Lung (tissue), 12 donors: ENCODE results near the gene IQSEC1. TPM values are rescaled to one million over a fixed set of nuclear protein-coding genes. Genes with fewer than 3 reads are reported as not detected.

ENCODE experiments used
- ATAC-seq: fragments of 200-7000 bp; cut with Tn5 transposase; one replicate; pipeline ENCODE4 v1.9.1; 2020; ENCODE audit warnings: moderate number of reproducible peaks; ENCODE audit not compliant: insufficient read depth, low FRiP score
- DNase-seq, 3 donors: peaks; one replicate each; pipeline ENCODE4 v3.0.0-alpha.2; 2013 to 2017
- H3K27ac ChIP-seq, 2 donors: one replicate each; pipeline ENCODE4 v1.5.1; 2013; ENCODE audit warnings: mild to moderate bottlenecking in 2 of 2, moderate library complexity in 2 of 2, control low read depth in 1 of 2, inconsistent platforms in 1 of 2, low read depth in 1 of 2, low read length in 1 of 2
- H3K27me3 ChIP-seq, 3 donors: one replicate each; pipeline ENCODE4 v1.5.1; 2013; ENCODE audit warnings: low read length in 2 of 3; ENCODE audit not compliant: control insufficient read depth in 3 of 3, insufficient read depth in 3 of 3
- H3K36me3 ChIP-seq, 4 donors: one replicate each; pipeline ENCODE4 v1.5.1; 2013; ENCODE audit warnings: low read length in 4 of 4, mild to moderate bottlenecking in 1 of 4, moderate library complexity in 1 of 4; ENCODE audit not compliant: control insufficient read depth in 4 of 4, insufficient read depth in 4 of 4
- H3K4me1 ChIP-seq, 5 donors: one replicate each; pipeline ENCODE4 v1.5.1; 2013; ENCODE audit warnings: low read length in 5 of 5, mild to moderate bottlenecking in 2 of 5, moderate library complexity in 1 of 5; ENCODE audit not compliant: control insufficient read depth in 5 of 5, insufficient read depth in 5 of 5
- H3K4me3 ChIP-seq: one replicate; pipeline ENCODE4 v1.5.1; 2013; ENCODE audit warnings: mild to moderate bottlenecking, control low read depth, moderate library complexity
- H3K9ac ChIP-seq, 2 donors: one replicate each; pipeline ENCODE4 v1.5.1; 2013; ENCODE audit warnings: low read length in 2 of 2, control low read depth in 1 of 2; ENCODE audit not compliant: insufficient read depth in 1 of 2
- H3K9me3 ChIP-seq, 4 donors: one replicate each; pipeline ENCODE4 v1.5.1; 2013; ENCODE audit warnings: low read length in 3 of 4, mild to moderate bottlenecking in 1 of 4, moderate library complexity in 1 of 4; ENCODE audit not compliant: control insufficient read depth in 4 of 4, insufficient read depth in 3 of 4
- CTCF ChIP-seq: IDR thresholded peaks from 2 replicates; pipeline ENCODE4 v1.5.1; 2012; ENCODE audit warnings: mild to moderate bottlenecking; ENCODE audit errors: control extremely low read depth, extremely low read depth
- WGBS, 2 donors: extraction: QIAGEN DNeasy Blood & Tissue Kit; methylation state at CpG; one replicate each; pipeline ENCODE4 v1.1.7; 2013; 5-methylcytosine and 5-hydroxymethylcytosine counted together
- polyA plus RNA-seq, 2 donors: library from polyadenylated mRNA; stranded (reverse); fragments of 200-250 nt; gene quantifications; one replicate each; pipeline ENCODE4 v1.2.1, GENCODE V29; 2013
- total RNA-seq, 2 donors: library from RNA; depleted of rRNA in 1 of 2; stranded (reverse); fragments of >200 nt in 1 of 2; gene quantifications; one replicate each; pipeline ENCODE4 v1.2.1, GENCODE V29; 2014 to 2021
- donor health status: control.
- donor health status: control.
- donor health status: Bipolar disorder and iron deficiency.
- donor health status: healthy.
- donor health status: DM: yes; HTN: yes; CAD: no.

Gene IQSEC1
- total and polyA plus RNA-seq, 4 donors, result 13.9 to 69.1 (median 31.1) TPM

- H3K27ac ChIP-seq, result no peak overlapping the region
- no peak overlapping the region for H3K4me3 ChIP-seq
- H3K27me3 ChIP-seq, result peaks cover 0 to 2% (median 0%) of the 10 kb centered on the region in 3 donors
- no peak for TF ChIP-seq CTCF
- WGBS, 2 donors, result 42 to 48% methylated on average over 14 of the region's 14 CpGs
- no peaks in the 10 kb centered on the region for H3K36me3 ChIP-seq
- peaks cover 0 to 8% (median 0%) of the 10 kb centered on the region in 5 donors for H3K4me1 ChIP-seq
- ATAC-seq, result no peak
- peak in 2 of 3 donors; percentile 53 to 57 for DNase-seq
- H3K9me3 ChIP-seq, result no peaks in the 10 kb centered on the region
- H3K9ac ChIP-seq, result no peak overlapping the region
Observed at GRCh38 chr3:13039213-13039896, 33.9 kb downstream of the IQSEC1 start.

DNA sequence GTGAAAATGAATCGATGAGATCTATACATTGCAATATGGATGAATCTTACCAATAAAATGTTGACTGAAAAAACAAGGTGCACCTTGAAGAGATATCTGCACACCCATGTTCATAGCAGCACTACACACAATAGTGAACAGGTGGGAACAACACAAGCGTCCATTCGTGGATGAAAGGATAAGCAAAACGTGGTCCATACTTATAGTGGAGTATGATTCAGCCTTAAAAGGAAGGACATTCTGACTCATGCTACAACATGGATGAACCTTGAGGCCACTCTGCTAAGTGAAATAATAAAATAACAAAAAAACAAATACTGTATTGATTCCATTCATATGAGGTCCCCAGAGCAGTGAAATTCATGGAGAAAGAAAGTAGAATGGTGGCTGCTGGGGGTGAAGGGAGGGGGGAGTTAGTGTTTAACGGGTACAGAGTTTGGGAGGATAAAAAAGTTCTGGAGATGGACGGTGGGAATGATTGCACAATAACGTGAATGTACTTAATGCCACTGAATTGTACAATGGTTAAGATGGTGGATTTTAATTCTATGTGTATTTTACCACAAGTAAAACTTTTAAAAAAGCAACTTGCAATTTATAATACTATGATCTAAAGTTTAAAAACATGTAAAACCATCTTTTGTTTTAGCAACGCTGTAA is 35.6 kb downstream of the IQSEC1 start:
- WGBS, 2 donors, result 82 to 87% methylated on average over 8 of the region's 8 CpGs
- Histone ChIP-seq H3K9ac (no peak overlapping the region), H3K4me1 (peaks cover 0 to 8% (median 0%) of the 10 kb centered on the region in 5 donors), H3K27ac (no peak overlapping the region), H3K9me3 (no peaks in the 10 kb centered on the region), H3K27me3 (peaks cover 0 to 2% (median 0%) of the 10 kb centered on the region in 3 donors), H3K36me3 (no peaks in the 10 kb centered on the region), H3K4me3 (no peak overlapping the region)
- TF ChIP-seq CTCF, result no peak
- DNase-seq (no peak), ATAC-seq (no peak)

DNA sequence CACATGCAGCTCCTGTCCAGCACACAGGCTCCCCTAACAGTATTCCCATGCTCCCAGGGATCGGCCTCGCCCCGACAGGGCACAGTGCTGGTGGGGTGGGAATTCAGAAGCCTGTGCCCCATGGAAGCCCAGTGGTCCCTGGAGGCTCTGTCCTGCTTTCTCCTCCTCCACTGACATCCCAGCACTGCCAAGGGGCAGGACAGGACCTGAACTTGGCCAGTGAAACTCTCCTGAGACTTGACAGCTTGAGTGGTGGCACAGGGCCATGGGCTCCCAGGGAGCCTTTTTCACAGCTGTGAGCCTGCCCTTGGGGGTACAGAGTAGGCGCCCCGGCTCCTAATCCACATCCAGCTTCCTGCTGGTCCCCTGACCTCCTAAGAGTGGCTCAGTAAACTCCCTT is 38.4 kb downstream of the IQSEC1 start:
- Histone ChIP-seq H3K27me3 (peaks cover 0 to 4% (median 2%) of the 10 kb centered on the region in 3 donors), H3K27ac (peak overlapping the region in 1 of 2 donors; percentile 1), H3K9me3 (no peaks in the 10 kb centered on the region), H3K4me3 (no peak overlapping the region), H3K4me1 (peaks cover 0 to 3% (median 0%) of the 10 kb centered on the region in 5 donors), H3K36me3 (no peaks in the 10 kb centered on the region), H3K9ac (no peak overlapping the region)
- no peak for ATAC-seq
- TF ChIP-seq CTCF, result no peak
- DNase-seq, result no peak
- WGBS, 2 donors, result 95 to 100% methylated on average over 5 of the region's 5 CpGs
